CD14-positive monocyte (primary cell): ENCODE measurements around the gene NIP7. TPM values are rescaled to one million over a fixed set of nuclear protein-coding genes. Genes with fewer than 3 reads are reported as not detected.

Experiments
- DNase-seq, 3 donors: peaks; one replicate each; pipeline ENCODE4 v3.0.0-alpha.2; 2011 to 2022
- H2AFZ ChIP-seq: 2 replicates; pipeline ENCODE4 v1.6.0; 2012; ENCODE audit warnings: mild to moderate bottlenecking, low read depth, low read length, inconsistent platforms; ENCODE audit not compliant: insufficient read depth, poor library complexity, severe bottlenecking
- H3K27ac ChIP-seq, 2 donors: 1 replicate in 1 of 2; 2 replicates in 1 of 2; pipeline ENCODE4 v1.5.1; 2012 to 2013; ENCODE audit warnings: low read length in 2 of 2, control low read depth in 1 of 2, inconsistent platforms in 1 of 2, low read depth in 1 of 2, mild to moderate bottlenecking in 1 of 2
- H3K27me3 ChIP-seq, 2 donors: one replicate each; pipeline versions ENCODE4 v1.6.0 to v1.6.1; 2011 to 2013; ENCODE audit warnings: low read length in 2 of 2; ENCODE audit not compliant: control insufficient read depth in 2 of 2, insufficient read depth in 2 of 2
- H3K36me3 ChIP-seq, 2 donors: replicated peaks in 1 of 2; 1 replicate in 1 of 2; 2 replicates in 1 of 2; pipeline versions ENCODE4 v1.5.1 to v1.6.1; 2012 to 2013; ENCODE audit warnings: low read length in 2 of 2, control low read depth in 1 of 2, inconsistent platforms in 1 of 2, mild to moderate bottlenecking in 1 of 2; ENCODE audit not compliant: insufficient read depth in 2 of 2, control insufficient read depth in 1 of 2
- H3K4me1 ChIP-seq, 2 donors: 1 replicate in 1 of 2; 2 replicates in 1 of 2; pipeline versions ENCODE4 v1.5.1 to v1.6.1; 2012 to 2013; ENCODE audit warnings: low read length in 2 of 2, control low read depth in 1 of 2, inconsistent platforms in 1 of 2, mild to moderate bottlenecking in 1 of 2, moderate library complexity in 1 of 2; ENCODE audit not compliant: insufficient read depth in 2 of 2, control insufficient read depth in 1 of 2
- H3K4me2 ChIP-seq: replicated peaks from 2 replicates; pipeline ENCODE3; 2012; ENCODE audit warnings: low read length, moderate library complexity, mild to moderate bottlenecking; ENCODE audit not compliant: poor library complexity, severe bottlenecking; ENCODE audit errors: extremely low read depth
- H3K4me3 ChIP-seq, 3 experiments: fragments of 200-600 bp in 1 of 3; sonication (generic) in 1 of 3; replicated peaks in 1 of 3; 1 replicate in 2 of 3; 2 replicates in 1 of 3; pipeline ENCODE4 v1.5.1; 2011 to 2013; ENCODE audit warnings: low read length in 3 of 3, mild to moderate bottlenecking in 3 of 3, control low read depth in 2 of 3, low read depth in 2 of 3, inconsistent platforms in 1 of 3, moderate library complexity in 1 of 3
- H3K79me2 ChIP-seq: 2 replicates; pipeline ENCODE4 v1.6.0; 2012; ENCODE audit warnings: mild to moderate bottlenecking, control low read depth, inconsistent platforms, low read length, moderate library complexity; ENCODE audit not compliant: insufficient read depth
- H3K9ac ChIP-seq: 2 replicates; pipeline ENCODE4 v1.6.0; 2017; ENCODE audit warnings: low read length, mild to moderate bottlenecking; ENCODE audit not compliant: insufficient read depth, poor library complexity, severe bottlenecking
- H3K9me3 ChIP-seq, 2 donors: replicated peaks in 1 of 2; 1 replicate in 1 of 2; 2 replicates in 1 of 2; pipeline versions ENCODE4 v1.5.1 to v1.6.1; 2012 to 2013; ENCODE audit warnings: low read length in 2 of 2, control low read depth in 1 of 2; ENCODE audit not compliant: control insufficient read depth in 1 of 2, insufficient read depth in 1 of 2
- H4K20me1 ChIP-seq: 2 replicates; pipeline ENCODE4 v1.6.0; 2012; ENCODE audit warnings: mild to moderate bottlenecking, low read length, control low read depth, moderate library complexity; ENCODE audit not compliant: insufficient read depth
- H3K27ac Mint-ChIP-seq, 7 donors: one replicate each; pipeline ENCODE4 v1.8.0; 2020; ENCODE audit warnings: mild to moderate bottlenecking in 7 of 7, mixed read lengths in 7 of 7, moderate library complexity in 6 of 7, inconsistent platforms in 2 of 7
- H3K27me3 Mint-ChIP-seq, 3 donors: one replicate each; pipeline ENCODE4 v1.8.0; 2021 to 2022; ENCODE audit warnings: low read depth in 3 of 3, mild to moderate bottlenecking in 3 of 3, mixed read lengths in 3 of 3, moderate library complexity in 3 of 3, inconsistent platforms in 1 of 3
- H3K36me3 Mint-ChIP-seq, 2 donors: one replicate each; pipeline ENCODE4 v1.8.0; 2020; ENCODE audit warnings: mixed read lengths in 2 of 2, inconsistent platforms in 1 of 2, mild to moderate bottlenecking in 1 of 2
- H3K4me1 Mint-ChIP-seq: one replicate; pipeline ENCODE4 v1.8.0; 2020; ENCODE audit warnings: mild to moderate bottlenecking, mixed read lengths
- H3K4me3 Mint-ChIP-seq, 2 donors: one replicate each; pipeline ENCODE4 v1.8.0; 2020; ENCODE audit warnings: mild to moderate bottlenecking in 2 of 2, mixed read lengths in 2 of 2, moderate library complexity in 1 of 2
- H3K9me3 Mint-ChIP-seq, 7 donors: one replicate each; pipeline ENCODE4 v1.8.0; 2020 to 2022; ENCODE audit warnings: mixed read lengths in 7 of 7, mild to moderate bottlenecking in 6 of 7, moderate library complexity in 6 of 7, inconsistent platforms in 2 of 7
- WGBS: methylation state at CpG from one replicate; pipeline ENCODE4 v1.1.5; 2013; ENCODE audit warnings: missing lambda C conversion rate; ENCODE audit not compliant: insufficient coverage; 5-methylcytosine and 5-hydroxymethylcytosine counted together
- intact Hi-C, 2 donors: fragments of 100-400 bp; cut with micrococcal nuclease; formaldehyde crosslinking; loops; one replicate each; pipeline versions ENCODE4 v1.15.0 to v1.15.1; 2023
- polyA plus RNA-seq, 3 donors: library from polyadenylated mRNA; depleted of rRNA in 1 of 3; unstranded in 2 of 3; stranded (reverse) in 1 of 3; fragments of 300-500 nt in 2 of 3; fragments of >200 nt in 1 of 3; fragmentation: Illumina TruSeq in 2 of 3; gene quantifications; 1 replicate in 2 of 3; 2 replicates in 1 of 3; pipeline ENCODE4 v1.2.3, GENCODE V29; 2012 to 2021
- TF ChIP-seq, protein P1 (sequence below): fragments of 200-600 bp; IDR thresholded peaks from one replicate; pipeline ENCODE4 v1.8.0; 2022; ENCODE audit warnings: antibody characterized with exemption, mild to moderate bottlenecking

Gene NIP7
- polyA plus RNA-seq, 3 donors = 3.0 to 16.4 (median 14.2) TPM

DNA sequence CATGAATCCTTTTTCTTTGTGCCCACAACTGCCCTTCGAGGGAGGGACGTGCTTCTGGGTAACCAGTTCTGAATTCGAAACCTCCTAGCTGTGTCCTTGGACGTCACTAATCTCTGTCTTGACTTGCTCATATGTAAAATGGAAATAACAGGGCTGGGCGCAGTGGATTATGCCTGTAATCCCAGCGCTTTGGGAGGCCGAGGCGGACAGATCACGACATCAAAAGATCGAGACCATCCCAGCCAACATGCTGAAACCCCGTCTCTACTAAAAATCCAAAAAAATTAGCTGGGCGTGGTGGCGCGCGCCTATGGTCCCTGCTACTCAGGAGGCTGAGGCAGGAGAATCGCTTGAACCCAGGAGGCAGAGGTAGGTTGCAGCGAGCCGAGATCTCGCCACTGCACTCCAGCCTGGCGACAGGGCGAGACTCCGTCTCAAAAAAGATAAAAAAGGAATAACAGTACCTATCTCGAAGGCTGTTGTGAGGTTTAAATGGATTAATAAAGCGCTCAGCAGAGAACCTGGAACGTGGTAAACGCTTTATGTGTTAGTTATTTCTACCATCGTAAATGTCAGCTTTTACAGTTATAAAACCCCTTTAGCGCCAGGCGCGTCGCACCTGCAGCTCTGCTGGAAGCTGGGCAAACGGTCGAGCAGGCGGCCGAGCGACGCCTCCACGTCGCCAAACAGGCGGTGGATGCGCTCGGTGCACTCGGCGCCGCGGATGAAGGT is 849 bp upstream of the NIP7 start:
- Histone ChIP-seq H3K4me3 (peak overlapping the region; percentile 80 to 93 (median 88)), H3K27ac (peak overlapping the region; percentile 63 to 87), H3K79me2 (peaks cover 43% of the 10 kb centered on the region), H3K9ac (peak overlapping the region; percentile 84), H2AFZ (peak overlapping the region; percentile 89), H3K9me3 (no peaks in the 10 kb centered on the region), H3K27me3 (no peaks in the 10 kb centered on the region), H3K36me3 (peaks cover 40 to 56% of the 10 kb centered on the region in 2 donors), H4K20me1 (no peaks in the 10 kb centered on the region), H3K4me1 (peaks cover 20 to 33% of the 10 kb centered on the region in 2 donors), H3K4me2 (peak overlapping the region; percentile 93)
- peak overlapping the region; percentile 80 to 95 (median 86) for H3K27ac Mint-ChIP-seq
- H3K4me3 Mint-ChIP-seq = peak overlapping the region; percentile 99 to 100
- H3K9me3 Mint-ChIP-seq = no peaks in the 10 kb centered on the region
- DNase-seq = no peak
- H3K27me3 Mint-ChIP-seq = peaks cover 0 to 3% (median 0%) of the 10 kb centered on the region in 3 donors
- peaks cover 50 to 53% of the 10 kb centered on the region in 2 donors for H3K36me3 Mint-ChIP-seq
- intact Hi-C loops = loop anchor here (5.0 kb wide), 2 partner anchors 44 to 49 kb away; partner anchors contain the start of gene TERF2 (in 1 of the 2)
- TF ChIP-seq, protein P1, sequence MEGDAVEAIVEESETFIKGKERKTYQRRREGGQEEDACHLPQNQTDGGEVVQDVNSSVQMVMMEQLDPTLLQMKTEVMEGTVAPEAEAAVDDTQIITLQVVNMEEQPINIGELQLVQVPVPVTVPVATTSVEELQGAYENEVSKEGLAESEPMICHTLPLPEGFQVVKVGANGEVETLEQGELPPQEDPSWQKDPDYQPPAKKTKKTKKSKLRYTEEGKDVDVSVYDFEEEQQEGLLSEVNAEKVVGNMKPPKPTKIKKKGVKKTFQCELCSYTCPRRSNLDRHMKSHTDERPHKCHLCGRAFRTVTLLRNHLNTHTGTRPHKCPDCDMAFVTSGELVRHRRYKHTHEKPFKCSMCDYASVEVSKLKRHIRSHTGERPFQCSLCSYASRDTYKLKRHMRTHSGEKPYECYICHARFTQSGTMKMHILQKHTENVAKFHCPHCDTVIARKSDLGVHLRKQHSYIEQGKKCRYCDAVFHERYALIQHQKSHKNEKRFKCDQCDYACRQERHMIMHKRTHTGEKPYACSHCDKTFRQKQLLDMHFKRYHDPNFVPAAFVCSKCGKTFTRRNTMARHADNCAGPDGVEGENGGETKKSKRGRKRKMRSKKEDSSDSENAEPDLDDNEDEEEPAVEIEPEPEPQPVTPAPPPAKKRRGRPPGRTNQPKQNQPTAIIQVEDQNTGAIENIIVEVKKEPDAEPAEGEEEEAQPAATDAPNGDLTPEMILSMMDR = no peak
- peaks cover 25% of the 10 kb centered on the region for H3K4me1 Mint-ChIP-seq
- WGBS = 22% methylated on average over 44 of the region's 46 CpGs

DNA sequence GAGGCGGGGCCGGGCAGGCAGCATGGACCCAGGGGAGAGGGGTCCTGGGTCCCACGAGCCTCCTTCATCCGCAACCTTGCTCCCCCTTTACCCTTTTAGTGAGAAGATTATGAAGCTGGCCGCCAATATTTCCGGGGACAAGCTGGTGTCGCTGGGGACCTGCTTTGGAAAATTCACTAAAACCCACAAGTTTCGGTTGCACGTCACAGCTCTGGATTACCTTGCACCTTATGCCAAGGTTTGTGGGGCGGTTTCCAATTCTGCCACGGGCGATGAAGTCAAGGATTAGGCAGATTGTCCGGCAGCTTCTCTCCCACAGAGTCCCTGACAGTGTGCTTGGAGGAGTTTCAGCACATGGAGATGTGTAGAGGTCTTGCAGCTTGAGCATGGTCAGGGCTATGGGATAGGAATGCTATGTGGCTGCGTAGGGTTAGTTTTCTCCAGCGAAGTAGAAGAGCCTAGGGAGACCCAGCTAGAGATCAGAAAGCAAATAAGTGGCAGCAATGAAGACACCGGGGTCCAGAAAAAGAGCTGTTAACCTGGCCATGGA is 598 bp downstream of the NIP7 start:
- H3K27me3 ChIP-seq = no peaks in the 10 kb centered on the region
- peaks cover 0 to 3% (median 0%) of the 10 kb centered on the region in 3 donors for H3K27me3 Mint-ChIP-seq
- H3K4me1 Mint-ChIP-seq = peaks cover 27% of the 10 kb centered on the region
- H3K9me3 Mint-ChIP-seq = no peaks in the 10 kb centered on the region
- peak overlapping the region; percentile 80 to 93 (median 88) for H3K4me3 ChIP-seq
- intact Hi-C loops = no loop called here
- TF ChIP-seq, protein P1 = no peak
- no peaks in the 10 kb centered on the region for H3K9me3 ChIP-seq
- H3K4me1 ChIP-seq = peaks cover 20 to 34% of the 10 kb centered on the region in 2 donors
- H3K27ac Mint-ChIP-seq = peak overlapping the region; percentile 93 to 99 (median 96)
- DNase-seq = no peak
- H4K20me1 ChIP-seq = no peaks in the 10 kb centered on the region
- H3K36me3 Mint-ChIP-seq = peaks cover 38 to 43% of the 10 kb centered on the region in 2 donors
- peak overlapping the region; percentile 84 for H3K9ac ChIP-seq
- H3K36me3 ChIP-seq = peaks cover 25 to 48% of the 10 kb centered on the region in 2 donors
- peak overlapping the region; percentile 99 to 100 for H3K4me3 Mint-ChIP-seq
- peaks cover 42% of the 10 kb centered on the region for H3K79me2 ChIP-seq
- peak overlapping the region; percentile 89 for H2AFZ ChIP-seq
- peak overlapping the region; percentile 93 for H3K4me2 ChIP-seq
- 15% methylated on average over 11 of the region's 16 CpGs for WGBS
- peak overlapping the region; percentile 78 to 87 for H3K27ac ChIP-seq
